Spleen (tissue), 11 donors: ENCODE data around the gene JAG1. TPM values are rescaled to one million over a fixed set of nuclear protein-coding genes. Genes with fewer than 3 reads are reported as not detected.

Experiments
- DNase-seq: peaks from one replicate; pipeline ENCODE4 v3.0.0-alpha.2; 2020
- H3K27ac ChIP-seq, 8 donors: fragments of 200-600 bp; sonication (generic) in 7 of 8; 1 replicate in 4 of 8; 2 replicates in 4 of 8; pipeline versions ENCODE4 v1.5.0 to v1.8.0; 2016 to 2021; ENCODE audit warnings: inconsistent platforms in 4 of 8, mild to moderate bottlenecking in 4 of 8, moderate library complexity in 1 of 8
- H3K27me3 ChIP-seq, 7 donors: fragments of 200-600 bp; sonication (generic) in 6 of 7; replicated peaks in 1 of 7; 1 replicate in 4 of 7; 2 replicates in 3 of 7; pipeline versions ENCODE4 v1.5.0 to v1.8.0; 2016 to 2021; ENCODE audit warnings: inconsistent platforms in 3 of 7, mild to moderate bottlenecking in 1 of 7
- H3K36me3 ChIP-seq, 6 donors: fragments of 200-600 bp; sonication (generic) in 5 of 6; 1 replicate in 4 of 6; 2 replicates in 2 of 6; pipeline versions ENCODE4 v1.5.0 to v1.8.0; 2016 to 2021; ENCODE audit warnings: inconsistent platforms in 2 of 6
- H3K4me1 ChIP-seq, 6 donors: fragments of 200-600 bp; sonication (generic) in 5 of 6; 1 replicate in 3 of 6; 2 replicates in 3 of 6; pipeline versions ENCODE4 v1.5.0 to v1.8.0; 2016 to 2021; ENCODE audit warnings: inconsistent platforms in 3 of 6
- H3K4me3 ChIP-seq, 8 donors: fragments of 200-600 bp; sonication (generic) in 7 of 8; 1 replicate in 4 of 8; 2 replicates in 4 of 8; pipeline versions ENCODE4 v1.5.0 to v1.8.0; 2016 to 2021; ENCODE audit warnings: inconsistent platforms in 4 of 8, mild to moderate bottlenecking in 4 of 8, moderate library complexity in 2 of 8
- H3K9me3 ChIP-seq, 8 donors: fragments of 200-600 bp; sonication (generic) in 7 of 8; 1 replicate in 4 of 8; 2 replicates in 4 of 8; pipeline versions ENCODE4 v1.5.0 to v1.8.0; 2016 to 2021; ENCODE audit warnings: inconsistent platforms in 4 of 8
- POLR2A ChIP-seq, 3 donors: fragments of 450-650 bp; IDR thresholded peaks; one replicate each; pipeline ENCODE4 v1.5.1; 2017; ENCODE audit warnings: antibody characterized with exemption in 3 of 3, mild to moderate bottlenecking in 1 of 3
- POLR2AphosphoS5 ChIP-seq, 3 donors: sonication (generic); formaldehyde crosslinking; IDR thresholded peaks; one replicate each; pipeline ENCODE4 v1.5.1; 2017; ENCODE audit warnings: antibody characterized with exemption in 3 of 3
- WGBS, 5 donors: extraction: QIAGEN DNeasy Blood & Tissue Kit in 3 of 5; methylation state at CpG; one replicate each; pipeline versions ENCODE4 v1.1.5 to v1.1.7; 2013 to 2018; 5-methylcytosine and 5-hydroxymethylcytosine counted together
- intact Hi-C: fragments of 100-400 bp; cut with DNase I; formaldehyde crosslinking; loops from one replicate; pipeline ENCODE4 v1.15.0; 2023; ENCODE audit warnings: low total_unique reads
- polyA plus RNA-seq, 3 donors: library from polyadenylated mRNA; stranded (reverse); fragments of 200-250 nt; gene quantifications; one replicate each; pipeline ENCODE4 v1.2.1, GENCODE V29; 2013
- total RNA-seq, 7 donors: library from RNA; depleted of rRNA in 3 of 7; stranded (reverse); fragments of >200 nt in 3 of 7; fragmentation: NEBNext Ultra II Directional in 4 of 7; extraction: Animal tissue kit (Norgen Biotek cat#: 25700) in 4 of 7; gene quantifications; one replicate each; pipeline versions ENCODE4 v1.1.0 to v1.2.1, GENCODE V29; 2016 to 2021
- TF ChIP-seq, protein P1 (sequence below), 11 experiments: fragments of 200-600 bp in 7 of 11; fragments of 450-650 bp in 4 of 11; sonication (generic) in 4 of 11; IDR thresholded peaks in 8 of 11; conservative IDR thresholded peaks in 3 of 11; 1 replicate in 7 of 11; 2 replicates in 4 of 11; pipeline versions ENCODE4 v1.4.0 to v1.8.0; 2016 to 2021; ENCODE audit warnings: antibody characterized with exemption in 11 of 11, inconsistent platforms in 4 of 11, mild to moderate bottlenecking in 1 of 11
- donor health status: healthy with polysubstance abuse.
- donor health status: DM: no; HTN: no; CAD: no; lungs with moderate emphysema.
- donor health status: DM: no; HTN: no; CAD: no.
- donor health status: Bipolar disorder and iron deficiency.
- donor health status: healthy.
- donor health status: DM: no; HTN: no; CAD: no.
- donor health status: DM: yes; HTN: yes; CAD: no.

JAG1 gene
- total and polyA plus RNA-seq, 10 donors: 5.6 to 85.3 (median 50.1) TPM

DNA sequence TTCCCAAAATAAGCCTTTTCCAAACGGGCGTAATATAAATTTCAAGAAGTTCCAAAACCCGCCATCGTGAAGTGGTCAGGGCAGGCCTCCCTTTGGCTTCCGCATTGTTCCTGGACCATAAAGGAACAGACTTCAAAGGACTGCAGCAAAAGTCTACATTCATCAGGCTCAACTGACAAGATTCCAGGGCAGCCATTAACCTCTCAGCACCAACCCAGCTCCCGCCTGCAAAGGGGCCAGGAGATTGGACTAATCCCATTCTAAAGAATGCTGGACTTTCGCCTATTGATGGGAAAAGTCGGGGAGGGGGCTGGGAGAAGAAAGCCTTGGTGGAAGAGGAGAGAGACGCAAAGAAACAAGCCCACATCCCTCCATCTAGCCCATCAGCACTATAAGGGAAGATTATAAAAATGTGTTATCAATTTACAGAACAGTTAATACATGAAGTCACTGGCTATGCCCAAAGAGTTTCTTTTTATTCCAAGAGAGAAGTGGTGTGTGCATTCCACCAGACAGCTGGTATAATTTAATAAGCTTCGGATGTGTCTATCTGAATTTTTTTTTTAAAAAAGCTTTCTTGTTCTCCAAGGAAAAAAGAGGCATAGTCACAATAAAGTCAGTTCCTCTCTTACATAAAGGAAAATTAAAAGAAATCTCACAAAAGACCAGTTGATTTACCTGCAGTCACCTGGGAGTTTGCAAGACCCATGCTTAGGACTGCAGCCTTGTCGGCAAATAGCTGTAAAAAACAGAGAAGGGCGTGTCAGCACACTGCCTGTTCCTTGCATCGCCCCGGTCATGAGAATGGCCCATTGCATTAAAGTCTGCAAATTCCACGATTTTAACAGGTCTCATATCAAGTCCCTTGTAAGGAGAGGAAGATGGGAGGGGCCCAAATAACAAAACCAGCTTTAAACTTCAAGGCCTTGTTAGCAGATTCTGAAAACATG is 17.8 kb downstream of the JAG1 start:
- Histone ChIP-seq H3K27me3 (peaks cover 0 to 5% (median 0%) of the 10 kb centered on the region in 7 donors), H3K4me3 (no peak overlapping the region), H3K4me1 (peaks cover 0 to 86% (median 31%) of the 10 kb centered on the region in 6 donors), H3K9me3 (no peaks in the 10 kb centered on the region), H3K27ac (peak overlapping the region in 6 of 8 donors; percentile 15 to 59 (median 42)), H3K36me3 (peaks cover 0 to 92% (median 12%) of the 10 kb centered on the region in 6 donors)
- TF ChIP-seq POLR2A (IDR thresholded peaks at IDR 0.05) (no peak), POLR2AphosphoS5 (IDR thresholded peaks at IDR 0.05) (no peak)
- TF ChIP-seq, protein P1, sequence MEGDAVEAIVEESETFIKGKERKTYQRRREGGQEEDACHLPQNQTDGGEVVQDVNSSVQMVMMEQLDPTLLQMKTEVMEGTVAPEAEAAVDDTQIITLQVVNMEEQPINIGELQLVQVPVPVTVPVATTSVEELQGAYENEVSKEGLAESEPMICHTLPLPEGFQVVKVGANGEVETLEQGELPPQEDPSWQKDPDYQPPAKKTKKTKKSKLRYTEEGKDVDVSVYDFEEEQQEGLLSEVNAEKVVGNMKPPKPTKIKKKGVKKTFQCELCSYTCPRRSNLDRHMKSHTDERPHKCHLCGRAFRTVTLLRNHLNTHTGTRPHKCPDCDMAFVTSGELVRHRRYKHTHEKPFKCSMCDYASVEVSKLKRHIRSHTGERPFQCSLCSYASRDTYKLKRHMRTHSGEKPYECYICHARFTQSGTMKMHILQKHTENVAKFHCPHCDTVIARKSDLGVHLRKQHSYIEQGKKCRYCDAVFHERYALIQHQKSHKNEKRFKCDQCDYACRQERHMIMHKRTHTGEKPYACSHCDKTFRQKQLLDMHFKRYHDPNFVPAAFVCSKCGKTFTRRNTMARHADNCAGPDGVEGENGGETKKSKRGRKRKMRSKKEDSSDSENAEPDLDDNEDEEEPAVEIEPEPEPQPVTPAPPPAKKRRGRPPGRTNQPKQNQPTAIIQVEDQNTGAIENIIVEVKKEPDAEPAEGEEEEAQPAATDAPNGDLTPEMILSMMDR (IDR thresholded peaks at IDR 0.05 in 8 of 11, conservative IDR thresholded peaks at IDR 0.05 in 3 of 11): no peak
- DNase-seq: no peak
- 69 to 85% (median 80%) methylated on average over 15 of the region's 15 CpGs for WGBS, 5 donors
- intact Hi-C loops: no loop called here

- H3K27ac ChIP-seq: peak overlapping the region in 7 of 8 donors; percentile 21 to 59 (median 44)
- H3K4me1 ChIP-seq: peaks cover 0 to 89% (median 30%) of the 10 kb centered on the region in 6 donors
- no peaks in the 10 kb centered on the region for H3K27me3 ChIP-seq
- H3K4me3 ChIP-seq: no peak overlapping the region
- no peak for DNase-seq
- 67 to 89% (median 76%) methylated on average over 7 of the region's 7 CpGs for WGBS, 5 donors
- peaks cover 0 to 92% (median 16%) of the 10 kb centered on the region in 6 donors for H3K36me3 ChIP-seq
- no peaks in the 10 kb centered on the region for H3K9me3 ChIP-seq
- intact Hi-C loops: no loop called here
- TF ChIP-seq POLR2AphosphoS5 (IDR thresholded peaks at IDR 0.05) (no peak), POLR2A (IDR thresholded peaks at IDR 0.05) (no peak)
- TF ChIP-seq, protein P1 (IDR thresholded peaks at IDR 0.05 in 8 of 11, conservative IDR thresholded peaks at IDR 0.05 in 3 of 11): no peak
Observed at GRCh38 chr20:10654630-10655029, 19.2 kb downstream of the JAG1 start.

GRCh38 chr20:10654250-10654610 is 19.6 kb downstream of the JAG1 start:
- peak overlapping the region in 7 of 8 donors; percentile 28 to 59 (median 42) for H3K27ac ChIP-seq
- no peak for DNase-seq
- no peak overlapping the region for H3K4me3 ChIP-seq
- no peaks in the 10 kb centered on the region for H3K27me3 ChIP-seq
- intact Hi-C loops: no loop called here
- H3K36me3 ChIP-seq: peaks cover 0 to 94% (median 18%) of the 10 kb centered on the region in 6 donors
- H3K9me3 ChIP-seq: no peaks in the 10 kb centered on the region
- TF ChIP-seq POLR2A (IDR thresholded peaks at IDR 0.05) (no peak), POLR2AphosphoS5 (IDR thresholded peaks at IDR 0.05) (no peak)
- TF ChIP-seq, protein P1 (IDR thresholded peaks at IDR 0.05 in 8 of 11, conservative IDR thresholded peaks at IDR 0.05 in 3 of 11): no peak
- peaks cover 0 to 93% (median 30%) of the 10 kb centered on the region in 6 donors for H3K4me1 ChIP-seq

DNA sequence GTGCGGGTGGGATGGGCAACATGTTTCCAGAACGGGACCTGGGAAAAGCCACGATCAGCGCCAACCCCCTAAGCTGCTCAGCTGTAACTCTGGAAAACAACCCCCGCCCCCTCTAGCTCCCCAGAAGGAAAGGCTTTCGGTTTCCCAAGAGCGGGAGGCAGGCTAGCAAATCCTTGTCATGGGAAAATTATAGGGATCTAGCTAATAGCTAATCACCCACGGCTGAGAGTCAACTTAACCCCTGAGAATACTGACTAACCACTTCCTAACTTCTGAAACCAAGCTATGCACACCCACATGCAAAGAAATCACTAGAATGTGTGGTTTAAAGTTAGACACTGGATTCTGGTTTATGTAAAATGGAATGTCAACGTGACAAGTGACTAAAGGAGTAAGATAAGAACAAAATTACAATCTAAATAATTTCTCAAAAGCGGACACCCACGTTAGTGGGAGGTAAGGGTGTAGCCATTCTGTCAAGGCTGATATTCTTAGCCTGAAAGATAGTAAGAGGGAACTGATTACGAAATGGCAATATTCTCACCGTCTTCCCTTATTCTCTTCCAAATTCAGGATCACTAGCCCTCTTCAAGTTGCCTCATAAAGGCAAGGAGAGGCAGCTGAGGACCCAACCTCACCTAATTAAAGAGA is 20.1 kb downstream of the JAG1 start:
- no peaks in the 10 kb centered on the region for H3K27me3 ChIP-seq
- H3K4me1 ChIP-seq: peaks cover 0 to 90% (median 27%) of the 10 kb centered on the region in 6 donors
- no peak for DNase-seq
- H3K4me3 ChIP-seq: no peak overlapping the region
- no peak for TF ChIP-seq POLR2A (IDR thresholded peaks at IDR 0.05)
- no peak for TF ChIP-seq POLR2AphosphoS5 (IDR thresholded peaks at IDR 0.05)
- TF ChIP-seq, protein P1 (IDR thresholded peaks at IDR 0.05 in 8 of 11, conservative IDR thresholded peaks at IDR 0.05 in 3 of 11): no peak
- peaks cover 0 to 98% (median 21%) of the 10 kb centered on the region in 6 donors for H3K36me3 ChIP-seq
- intact Hi-C loops: no loop called here
- H3K27ac ChIP-seq: peak overlapping the region in 6 of 8 donors; percentile 28 to 59 (median 46)
- WGBS, 5 donors: 62 to 71% (median 69%) methylated on average over 13 of the region's 13 CpGs
- H3K9me3 ChIP-seq: no peaks in the 10 kb centered on the region
